Measurements from ENCODE around the gene CDC5L.

GRCh38 chr6:44431118-44431725 lies 43.7 kb downstream of the CDC5L start:
- TF ChIP-seq EZH2 (IDR thresholded peaks at IDR 0.05; ENCODE audit: borderline replicate concordance, low read length) (no peak), CTCF (conservative IDR thresholded peaks at IDR 0.05 in 1 of 2, IDR thresholded peaks at IDR 0.05 in 1 of 2; ENCODE audit: extremely low read depth in 1 of 2, insufficient read depth in 1 of 2, low read depth in 1 of 2, low read length in 2 of 2) (peak; percentile 68 to 76)

Data from mammary epithelial cell (primary cell).